Measurements from ENCODE around the gene HPS3.
"Not testable (repeated sequence)": the region's sequence is repeated elsewhere in the genome, so short reads cannot be mapped to it uniquely, and the experiment has no call there.

HPS3 gene

GRCh38 chr3:149195221-149195620 is 65.8 kb downstream of the HPS3 start:
- no peak for DNase-seq

DNA sequence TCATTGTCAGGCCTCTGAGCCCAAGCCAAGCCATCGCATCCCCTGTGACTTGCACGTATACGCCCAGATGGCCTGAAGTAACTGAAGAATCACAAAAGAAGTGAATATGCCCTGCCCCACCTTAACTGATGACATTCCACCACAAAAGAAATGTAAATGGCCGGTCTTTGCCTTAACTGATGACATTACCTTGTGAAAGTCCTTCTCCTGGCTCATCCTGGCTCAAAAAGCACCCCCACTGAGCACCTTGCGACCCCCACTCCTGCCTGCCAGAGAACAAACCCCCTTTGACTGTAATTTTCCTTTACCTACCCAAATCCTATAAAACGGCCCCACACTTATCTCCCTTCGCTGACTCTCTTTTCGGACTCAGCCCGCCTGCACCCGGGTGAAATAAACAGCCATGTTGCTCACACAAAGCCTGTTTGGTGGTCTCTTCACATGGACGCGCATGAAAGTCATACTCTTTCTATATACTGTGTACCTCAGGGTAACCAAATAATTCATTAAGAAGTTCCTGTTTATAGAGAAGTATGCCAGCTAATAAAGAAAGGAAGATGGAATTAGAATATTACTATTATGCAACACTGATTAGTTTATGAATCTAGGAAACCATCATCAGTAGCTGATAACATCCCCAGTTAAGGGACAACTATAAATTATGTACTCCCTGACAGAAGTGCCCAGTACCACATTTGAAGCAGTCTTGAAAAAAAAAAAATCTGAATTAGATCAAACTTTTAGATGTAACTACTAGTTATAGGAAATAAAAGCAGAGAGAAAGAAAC is 67.6 kb downstream of the HPS3 start:
- not testable (repeated sequence) for DNase-seq

DNA sequence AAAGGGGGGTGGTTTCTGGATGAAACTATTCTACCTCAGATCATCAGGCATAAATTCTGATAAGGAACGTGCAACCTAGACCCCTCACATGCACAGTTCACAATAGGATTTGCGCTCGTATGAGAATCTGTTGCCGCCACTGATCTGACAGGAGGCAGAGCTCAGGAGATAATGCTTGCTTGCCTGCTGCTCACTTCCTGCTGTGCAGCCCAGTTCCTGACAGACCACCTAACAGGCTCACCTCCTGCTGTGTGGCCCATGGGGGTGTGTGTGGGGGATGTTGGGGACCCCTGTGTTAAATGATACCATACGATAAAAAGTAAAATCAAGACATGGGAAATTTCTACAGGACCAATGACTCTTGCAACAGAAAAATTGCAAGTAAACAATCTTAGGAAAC is 68.2 kb downstream of the HPS3 start:
- DNase-seq, result no peak

GRCh38 chr3:149198611-149199010 is 69.2 kb downstream of the HPS3 start:
- no peak for DNase-seq

DNA sequence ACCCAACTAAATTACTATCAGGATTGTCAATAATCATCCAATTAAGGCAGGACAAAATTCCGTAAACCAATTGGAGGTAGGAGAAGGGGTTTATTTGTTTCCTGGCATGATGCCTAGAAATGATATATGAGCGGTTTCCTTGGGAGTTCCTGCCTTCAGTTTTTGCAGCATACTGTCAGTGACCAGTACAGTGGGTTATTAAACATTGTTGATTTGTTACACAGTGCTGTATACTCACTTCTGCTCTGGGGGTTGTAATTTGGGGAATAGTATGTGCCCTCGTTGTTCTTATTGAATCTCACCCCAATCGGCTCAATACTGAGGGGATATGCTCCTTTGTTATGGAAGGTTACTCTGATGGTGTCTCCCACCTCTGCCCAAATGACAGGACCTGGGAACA is 70.0 kb downstream of the HPS3 start:
- no peak for DNase-seq

- DNase-seq, result no peak
These were observed 74.3 kb downstream of the HPS3 start for GRCh38 chr3:149203758-149204157.

GRCh38 chr3:149204390-149204991 is 75.1 kb downstream of the HPS3 start:
- no peak for DNase-seq

DNA sequence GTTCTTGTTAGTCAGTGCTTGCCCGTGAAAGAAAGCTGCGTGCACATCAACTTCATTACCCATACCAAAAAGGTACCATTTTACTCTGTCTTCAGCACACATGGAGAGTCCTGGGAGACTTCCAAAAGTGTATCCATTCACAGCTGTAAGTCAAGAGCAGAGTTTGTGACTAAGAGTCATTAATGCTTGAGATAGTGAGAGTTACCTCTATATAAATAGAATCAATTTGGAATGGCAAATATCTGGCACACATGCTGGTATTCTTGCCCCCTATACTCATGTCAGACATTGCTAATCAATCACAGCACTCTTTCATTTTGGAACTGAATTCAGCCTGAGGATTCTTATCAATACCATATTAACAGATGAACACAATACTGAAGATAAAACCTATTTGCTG is 78.0 kb downstream of the HPS3 start:
- DNase-seq, result no peak

- DNase-seq, result no peak
These were observed 80.0 kb downstream of the HPS3 start for GRCh38 chr3:149209431-149209830.

GRCh38 chr3:149212386-149212785 is 82.9 kb downstream of the HPS3 start:
- no peak for DNase-seq

DNA sequence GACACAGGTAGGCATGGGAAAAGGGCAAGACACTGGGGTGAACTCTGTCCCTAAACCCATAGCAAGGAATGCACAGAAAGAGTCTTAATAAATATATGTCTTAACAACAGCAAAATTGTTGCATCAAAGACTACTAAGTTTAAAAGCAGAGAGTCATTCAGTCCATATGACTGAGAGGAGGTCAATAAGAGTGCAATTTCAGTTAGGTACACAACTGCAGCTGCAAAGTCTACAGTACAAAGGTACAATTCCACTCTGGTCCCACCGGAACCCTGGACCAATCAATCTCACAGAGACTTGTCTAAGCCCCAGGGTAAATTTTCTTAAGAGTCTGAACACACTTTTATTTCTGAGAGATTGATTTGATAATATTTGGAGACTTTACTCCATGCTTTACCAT is 85.3 kb downstream of the HPS3 start:
- no peak for DNase-seq

- no peak for DNase-seq
These were observed 86.1 kb downstream of the HPS3 start for GRCh38 chr3:149215515-149215914.

GRCh38 chr3:149216193-149216869 is 86.9 kb downstream of the HPS3 start:
- DNase-seq, result no peak

- DNase-seq, result no peak
These were observed 87.9 kb downstream of the HPS3 start for GRCh38 chr3:149217347-149217746.

DNA sequence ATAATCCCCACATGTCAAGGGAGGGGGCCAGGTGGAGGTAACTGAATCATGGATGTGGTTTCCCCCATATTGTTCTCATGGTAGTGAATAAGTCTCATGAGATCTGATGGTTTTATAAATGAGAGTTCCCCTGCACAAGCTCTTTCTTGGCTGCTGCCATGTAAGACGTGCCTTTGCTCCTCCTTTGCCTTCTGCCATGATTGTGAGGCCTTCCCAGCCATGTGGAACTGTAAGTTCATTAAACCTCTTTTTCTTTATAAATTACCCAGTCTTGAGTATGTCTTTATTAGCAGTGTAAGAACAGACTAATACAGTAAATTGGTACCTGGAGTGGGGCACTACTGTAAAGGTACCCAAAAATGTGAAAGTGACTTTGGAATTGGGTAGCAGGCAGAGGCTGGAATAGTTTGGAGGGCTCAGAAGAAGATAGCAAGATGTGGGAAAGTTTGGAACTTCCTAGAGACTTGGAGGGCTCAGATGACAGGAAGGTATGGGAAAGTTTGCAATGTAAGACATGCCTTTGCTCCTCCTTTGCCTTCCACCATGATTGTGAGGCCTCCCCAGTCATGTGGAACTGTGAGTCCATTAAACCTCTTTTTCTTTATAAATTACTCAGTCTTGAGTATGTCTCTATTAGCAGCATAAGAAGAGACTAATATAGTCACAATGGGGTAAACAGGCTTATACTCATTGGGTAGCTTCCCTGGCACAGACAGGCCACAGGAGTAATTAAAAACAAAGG is 90.1 kb downstream of the HPS3 start:
- DNase-seq, result not testable (repeated sequence)

GRCh38 chr3:149221783-149222517 is 92.5 kb downstream of the HPS3 start, which contains the start of gene CP:
CP (minus strand) TSS chr3:149221829; CDS start chr3:149221792, 37 bp downstream.
- no peak for DNase-seq

Measured in effector CD4-positive, alpha-beta T cell (primary cell).